A673 (cell line): ENCODE data around the gene BPIFA1.

ENCODE experiments used
- EZH2 ChIP-seq: fragments of 200-600 bp; sonication (generic); IDR thresholded peaks from 2 replicates; pipeline ENCODE4 v1.6.1; 2017; ENCODE audit warnings: borderline replicate concordance, low read depth, mild to moderate bottlenecking, mixed read lengths, antibody characterized with exemption, low read length; ENCODE audit not compliant: poor library complexity, severe bottlenecking
- TF ChIP-seq, protein P1 (sequence below): fragments of 300-800, 200-600 bp; sonication (generic); conservative IDR thresholded peaks from 2 replicates; pipeline ENCODE4 v1.5.1; 2017; ENCODE audit warnings: low read depth, mild to moderate bottlenecking, antibody characterized with exemption, low read length, moderate library complexity, mixed read lengths

DNA sequence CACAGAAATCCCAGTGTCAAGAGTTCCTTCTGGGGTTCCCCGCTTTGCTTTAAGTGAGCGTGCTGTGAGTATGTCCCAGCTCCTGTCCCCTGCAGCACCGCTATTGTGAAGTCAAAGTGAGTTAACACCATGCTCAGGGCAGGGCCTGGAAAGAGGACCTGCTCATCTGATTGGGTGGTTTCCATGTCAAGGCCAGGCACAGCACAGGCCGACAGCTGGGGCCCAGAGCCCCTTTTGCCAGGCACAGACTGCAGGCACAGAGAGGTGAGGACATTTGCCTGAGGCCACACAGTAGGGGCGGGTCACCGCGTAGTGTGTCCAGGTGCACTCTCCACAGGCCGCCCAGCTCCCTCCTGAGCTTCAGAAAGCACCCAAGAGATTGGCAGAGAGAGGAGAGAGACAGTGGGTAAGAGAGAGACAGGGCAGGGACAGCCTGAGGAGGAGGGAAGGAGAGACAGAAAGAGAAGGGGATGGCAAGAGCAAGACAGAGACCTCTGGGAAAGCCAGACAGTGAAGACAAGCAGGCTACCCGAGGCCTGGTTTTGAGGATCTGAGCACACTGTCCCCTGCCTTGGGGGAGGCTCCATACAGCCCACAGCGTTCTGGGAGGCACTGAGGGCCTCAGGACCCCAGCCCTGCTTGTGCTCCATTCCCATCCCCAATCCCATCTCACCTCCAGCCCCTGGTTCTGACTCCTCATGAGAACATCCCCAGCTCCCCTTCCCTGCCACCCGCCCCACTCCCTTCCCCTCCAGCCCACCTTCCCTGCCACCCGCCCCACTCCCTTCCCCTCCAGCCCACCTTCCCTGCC is 40.7 kb downstream of the BPIFA1 start:
- TF ChIP-seq, protein P1, sequence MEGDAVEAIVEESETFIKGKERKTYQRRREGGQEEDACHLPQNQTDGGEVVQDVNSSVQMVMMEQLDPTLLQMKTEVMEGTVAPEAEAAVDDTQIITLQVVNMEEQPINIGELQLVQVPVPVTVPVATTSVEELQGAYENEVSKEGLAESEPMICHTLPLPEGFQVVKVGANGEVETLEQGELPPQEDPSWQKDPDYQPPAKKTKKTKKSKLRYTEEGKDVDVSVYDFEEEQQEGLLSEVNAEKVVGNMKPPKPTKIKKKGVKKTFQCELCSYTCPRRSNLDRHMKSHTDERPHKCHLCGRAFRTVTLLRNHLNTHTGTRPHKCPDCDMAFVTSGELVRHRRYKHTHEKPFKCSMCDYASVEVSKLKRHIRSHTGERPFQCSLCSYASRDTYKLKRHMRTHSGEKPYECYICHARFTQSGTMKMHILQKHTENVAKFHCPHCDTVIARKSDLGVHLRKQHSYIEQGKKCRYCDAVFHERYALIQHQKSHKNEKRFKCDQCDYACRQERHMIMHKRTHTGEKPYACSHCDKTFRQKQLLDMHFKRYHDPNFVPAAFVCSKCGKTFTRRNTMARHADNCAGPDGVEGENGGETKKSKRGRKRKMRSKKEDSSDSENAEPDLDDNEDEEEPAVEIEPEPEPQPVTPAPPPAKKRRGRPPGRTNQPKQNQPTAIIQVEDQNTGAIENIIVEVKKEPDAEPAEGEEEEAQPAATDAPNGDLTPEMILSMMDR: no peak
- TF ChIP-seq EZH2: no peak
